ENCODE measurements around the gene NBPF6. TPM values are rescaled to one million over a fixed set of nuclear protein-coding genes. Genes with fewer than 3 reads are reported as not detected.
"Not testable (repeated sequence)": the region's sequence is repeated elsewhere in the genome, so short reads cannot be mapped to it uniquely, and the experiment has no call there.

Gene NBPF6
- total RNA-seq (not detected), polyA plus RNA-seq (not detected)
- long read RNA-seq, donor 1 = 0 reads
- long read RNA-seq, donor 2 = 0 reads
- long read RNA-seq, donor 3 = 0 reads

DNA sequence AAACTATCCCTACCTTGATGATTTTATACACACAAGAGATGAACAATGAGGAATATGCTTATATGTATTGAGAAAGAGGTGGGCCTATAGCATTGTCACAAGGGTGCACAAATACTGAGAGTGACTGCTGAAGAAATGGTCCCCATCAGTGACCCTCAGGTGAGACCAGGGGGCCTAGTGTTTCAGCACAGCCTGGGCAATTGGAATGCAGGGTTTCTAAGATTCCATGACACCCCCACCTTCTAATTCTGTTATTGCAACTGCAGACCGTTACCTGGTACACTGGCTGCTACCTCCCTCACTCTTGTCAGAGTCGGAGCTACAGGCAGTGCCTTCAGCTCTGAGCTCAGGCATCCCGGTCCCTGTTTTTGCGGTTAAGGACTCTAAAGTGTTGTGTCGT lies at the start of gene NBPF6:
Gene NBPF6, plus strand, starts transcription at position 301 of the 400 bp plus-strand sequence. CDS start 259 bp downstream, outside the sequence.
- H3K27ac ChIP-seq; H3K9me3 ChIP-seq; intact Hi-C loops (cut with DNase I); ATAC-seq; H3K27me3 ChIP-seq; H3K36me3 ChIP-seq; DNase-seq; H3K4me3 ChIP-seq; H3K4me1 ChIP-seq: not testable (repeated sequence)
- WGBS, 4 donors = 71 to 90% (median 88%) methylated on average over 1 to 3 of the region's 5 CpGs

DNA sequence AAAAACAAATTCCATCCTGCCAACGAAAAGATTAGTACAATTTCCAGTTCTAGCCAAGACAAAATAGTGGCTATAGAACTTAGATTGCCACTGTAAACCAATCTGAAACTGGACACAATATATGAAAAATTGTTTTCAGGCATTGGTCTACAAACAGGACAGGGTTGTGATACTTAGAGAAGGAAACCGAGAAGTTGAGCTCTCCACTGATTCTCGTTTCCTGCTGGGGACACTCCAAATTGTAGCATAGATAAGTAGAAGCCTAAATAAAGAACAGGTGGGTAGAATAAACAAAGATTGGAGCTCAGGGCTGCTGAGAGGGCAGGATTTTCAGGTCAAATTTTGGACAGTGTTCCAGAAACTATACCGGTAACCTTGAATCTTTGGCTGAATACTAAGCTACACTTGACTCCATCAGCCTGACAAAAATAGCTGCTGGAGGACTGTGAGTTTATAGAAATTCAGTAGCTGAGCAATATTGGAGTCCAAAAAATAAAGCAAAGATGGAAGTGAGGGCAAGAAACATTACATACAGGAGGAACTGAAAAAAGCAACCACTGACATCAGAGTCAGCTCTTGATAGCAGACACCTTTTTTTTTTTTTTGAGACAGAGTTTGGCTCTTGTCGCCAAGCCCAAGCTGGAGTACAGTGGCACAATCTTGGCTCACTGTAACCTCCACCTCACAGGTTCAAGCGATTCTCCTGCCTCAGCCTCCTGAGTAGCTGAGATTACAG lies 38.9 kb upstream of the NBPF6 start:
- ATAC-seq; intact Hi-C loops (cut with DNase I); H3K27me3 ChIP-seq: not testable (repeated sequence)

DNA sequence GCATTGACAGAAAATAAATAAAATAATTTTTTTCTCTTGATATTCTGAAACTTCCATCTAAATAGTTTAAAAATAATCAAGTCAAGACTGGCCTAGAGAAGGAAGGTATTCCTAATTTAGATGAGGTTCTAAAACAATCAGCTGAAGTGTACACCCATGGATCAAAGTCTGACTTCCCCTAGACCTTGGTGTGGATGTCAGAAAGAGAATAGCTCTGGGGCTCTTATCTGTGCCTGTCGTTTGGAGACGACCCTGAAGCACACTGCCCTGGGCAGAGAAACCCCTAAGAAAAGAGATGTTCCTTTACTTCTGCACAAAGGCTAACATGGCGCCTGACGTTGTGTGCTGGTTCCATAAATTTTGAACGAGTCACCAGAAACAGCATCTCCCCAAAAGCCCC lies 30.0 kb upstream of the NBPF6 start:
- H3K4me1 ChIP-seq; H3K36me3 ChIP-seq; intact Hi-C loops (cut with DNase I); ATAC-seq; H3K4me3 ChIP-seq; H3K27ac ChIP-seq; DNase-seq; H3K9me3 ChIP-seq; H3K27me3 ChIP-seq: not testable (repeated sequence)
- WGBS, 4 donors = no CpG with 5 or more reads among the region's 5 CpGs

More for the DNA sequence above, 38.9 kb upstream of the NBPF6 start:
- not testable (repeated sequence) for H3K4me3 ChIP-seq, H3K9me3 ChIP-seq, H3K36me3 ChIP-seq, H3K27ac ChIP-seq, H3K4me1 ChIP-seq, DNase-seq
- WGBS, 4 donors = no CpG with 5 or more reads among the region's 6 CpGs

- WGBS, 4 donors = no CpG with 5 or more reads among the region's 61 CpGs
- DNase-seq; H3K36me3 ChIP-seq; H3K4me1 ChIP-seq; H3K9me3 ChIP-seq; H3K27me3 ChIP-seq; H3K27ac ChIP-seq; H3K4me3 ChIP-seq; intact Hi-C loops (cut with DNase I): not testable (repeated sequence)
- ATAC-seq = peak in 1 of 4 donors; percentile 46
Observed at GRCh38 chr1:108421061-108421916, 28.9 kb upstream of the NBPF6 start.

- WGBS, 4 donors = 38 to 83% (median 70%) methylated on average over 1 of the region's 1 CpG; no CpG with 5 or more reads in 1 of the 4 donors
- intact Hi-C loops (cut with DNase I); H3K4me1 ChIP-seq: not testable (repeated sequence)
Observed at GRCh38 chr1:108426877-108427276, 23.3 kb upstream of the NBPF6 start.

GRCh38 chr1:108432002-108432401 lies 18.1 kb upstream of the NBPF6 start:
- H3K36me3 ChIP-seq = not testable (repeated sequence)

More at GRCh38 chr1:108426877-108427276, 23.3 kb upstream of the NBPF6 start:
- not testable (repeated sequence) for ATAC-seq, H3K9me3 ChIP-seq, H3K27ac ChIP-seq, H3K27me3 ChIP-seq, H3K36me3 ChIP-seq, H3K4me3 ChIP-seq, DNase-seq

GRCh38 chr1:108433404-108433803 lies 16.7 kb upstream of the NBPF6 start:
- ATAC-seq; DNase-seq; H3K4me1 ChIP-seq; H3K36me3 ChIP-seq; H3K4me3 ChIP-seq; H3K9me3 ChIP-seq; H3K27ac ChIP-seq; intact Hi-C loops (cut with DNase I); H3K27me3 ChIP-seq: not testable (repeated sequence)
- WGBS, 4 donors = no CpG with 5 or more reads among the region's 3 CpGs

More at GRCh38 chr1:108432002-108432401, 18.1 kb upstream of the NBPF6 start:
- DNase-seq; H3K9me3 ChIP-seq; H3K4me1 ChIP-seq; H3K4me3 ChIP-seq; H3K27ac ChIP-seq; ATAC-seq; intact Hi-C loops (cut with DNase I); H3K27me3 ChIP-seq: not testable (repeated sequence)
- no CpG with 5 or more reads among the region's 11 CpGs for WGBS, 4 donors

- H3K4me3 ChIP-seq; H3K27me3 ChIP-seq; ATAC-seq; H3K36me3 ChIP-seq; H3K9me3 ChIP-seq; intact Hi-C loops (cut with DNase I); DNase-seq; H3K4me1 ChIP-seq; H3K27ac ChIP-seq: not testable (repeated sequence)
Observed at GRCh38 chr1:108438536-108438935, 11.6 kb upstream of the NBPF6 start.

- peak in 2 of 4 donors; percentile 34 to 74 for ATAC-seq
- H3K27ac ChIP-seq; H3K4me3 ChIP-seq; H3K27me3 ChIP-seq; H3K4me1 ChIP-seq; H3K9me3 ChIP-seq; H3K36me3 ChIP-seq; DNase-seq; intact Hi-C loops (cut with DNase I): not testable (repeated sequence)
- WGBS, 4 donors = no CpG with 5 or more reads among the region's 2 CpGs
Observed at GRCh38 chr1:108454521-108454920, 4.4 kb downstream of the NBPF6 start.

DNA sequence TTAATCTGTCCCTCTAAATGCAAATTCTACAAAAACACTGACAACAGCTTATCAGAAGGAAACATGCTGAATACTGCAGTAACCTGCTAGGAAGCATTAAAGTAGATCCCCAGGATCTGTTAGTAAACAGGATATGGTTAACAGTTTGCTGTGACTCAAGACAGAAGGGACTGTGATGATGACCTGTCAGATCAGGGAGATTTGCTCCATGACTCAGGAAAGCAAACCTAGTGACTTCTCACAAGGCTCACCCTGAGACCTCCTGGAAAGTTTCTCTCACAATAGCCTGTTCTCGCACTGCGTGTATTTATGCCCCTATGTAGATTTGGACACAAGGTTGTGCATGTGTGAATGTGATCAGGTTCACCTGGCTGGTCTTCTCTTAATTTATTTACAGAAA lies 8.5 kb downstream of the NBPF6 start:
- WGBS, 4 donors = no CpG with 5 or more reads among the region's 2 CpGs
- intact Hi-C loops (cut with DNase I) = not testable (repeated sequence)

GRCh38 chr1:108461758-108462157 lies 11.6 kb downstream of the NBPF6 start:
- DNase-seq; H3K4me1 ChIP-seq; H3K27ac ChIP-seq; H3K9me3 ChIP-seq; intact Hi-C loops (cut with DNase I); ATAC-seq; H3K4me3 ChIP-seq; H3K36me3 ChIP-seq; H3K27me3 ChIP-seq: not testable (repeated sequence)
- WGBS, 4 donors = no CpG with 5 or more reads among the region's 3 CpGs

More for the DNA sequence above, 8.5 kb downstream of the NBPF6 start:
- not testable (repeated sequence) for DNase-seq, H3K27ac ChIP-seq, ATAC-seq, H3K9me3 ChIP-seq, H3K27me3 ChIP-seq, H3K4me1 ChIP-seq, H3K36me3 ChIP-seq, H3K4me3 ChIP-seq
